Vagina (tissue), 2 donors: ENCODE results near the gene TMEM212.

ENCODE experiments used
- CTCF ChIP-seq, 3 experiments: fragments of 450-650 bp in 2 of 3; fragments of 200-600 bp in 1 of 3; sonication (generic) in 1 of 3; IDR thresholded peaks; one replicate each; pipeline ENCODE4 v1.5.1; 2017 to 2019; ENCODE audit warnings: antibody characterized with exemption in 3 of 3, mild to moderate bottlenecking in 2 of 3, moderate library complexity in 2 of 3
- POLR2A ChIP-seq, 2 donors: fragments of 450-650 bp; IDR thresholded peaks; one replicate each; pipeline ENCODE4 v1.6.1; 2017; ENCODE audit warnings: antibody characterized with exemption in 2 of 2, mild to moderate bottlenecking in 2 of 2, moderate library complexity in 2 of 2
- POLR2AphosphoS5 ChIP-seq, 2 donors: sonication (generic); formaldehyde crosslinking; IDR thresholded peaks; one replicate each; pipeline ENCODE4 v1.9.0; 2017; ENCODE audit warnings: antibody characterized with exemption in 2 of 2, mild to moderate bottlenecking in 2 of 2, low read depth in 1 of 2; ENCODE audit not compliant: insufficient read depth in 1 of 2

GRCh38 chr3:171801738-171802589 lies 41.2 kb upstream of the TMEM212 start:
- TF ChIP-seq CTCF (IDR thresholded peaks at IDR 0.05) = no peak
- TF ChIP-seq POLR2A (IDR thresholded peaks at IDR 0.05) = no peak
- peak; percentile 25 to 72 for TF ChIP-seq POLR2AphosphoS5 (IDR thresholded peaks at IDR 0.05; ENCODE audit: insufficient read depth in 1 of 2, low read depth in 1 of 2)
